Measurements from ENCODE around the gene ACP4.
"Not testable (repeated sequence)": the region's sequence is repeated elsewhere in the genome, so short reads cannot be mapped to it uniquely, and the experiment has no call there.

Gene ACP4

GRCh38 chr19:50772912-50773311 lies 17.3 kb upstream of the ACP4 start:
- H3K4me1 ChIP-seq (ENCODE audit: control insufficient read depth in 2 of 2, insufficient read depth in 2 of 2, low read length in 2 of 2); H3K27ac ChIP-seq (ENCODE audit: low read depth in 2 of 2, low read length in 2 of 2); H3K9ac ChIP-seq (ENCODE audit: low read depth in 1 of 2, low read length in 2 of 2); H3K36me3 ChIP-seq (ENCODE audit: control insufficient read depth in 2 of 2, insufficient read depth in 2 of 2, low read length in 2 of 2); H3K9me3 ChIP-seq (ENCODE audit: control insufficient read depth in 2 of 2, low read length in 2 of 2); H3K4me3 ChIP-seq (ENCODE audit: low read length in 2 of 2); H3K27me3 ChIP-seq (ENCODE audit: control insufficient read depth in 2 of 2, insufficient read depth in 2 of 2, low read length in 2 of 2): not testable (repeated sequence)

- not testable (repeated sequence) for H3K4me1 ChIP-seq (ENCODE audit: control insufficient read depth in 2 of 2, insufficient read depth in 2 of 2, low read length in 2 of 2); H3K4me3 ChIP-seq (ENCODE audit: low read length in 2 of 2); H3K36me3 ChIP-seq (ENCODE audit: control insufficient read depth in 2 of 2, insufficient read depth in 2 of 2, low read length in 2 of 2); H3K9me3 ChIP-seq (ENCODE audit: control insufficient read depth in 2 of 2, low read length in 2 of 2); H3K9ac ChIP-seq (ENCODE audit: low read depth in 1 of 2, low read length in 2 of 2); H3K27ac ChIP-seq (ENCODE audit: low read depth in 2 of 2, low read length in 2 of 2)
- peaks cover 10 to 11% of the 10 kb centered on the region in 2 donors for H3K27me3 ChIP-seq (ENCODE audit: control insufficient read depth in 2 of 2, insufficient read depth in 2 of 2, low read length in 2 of 2)
These were observed 16.8 kb upstream of the ACP4 start for GRCh38 chr19:50773454-50773853.

GRCh38 chr19:50776131-50776530 lies 14.1 kb upstream of the ACP4 start:
- no peak overlapping the region for H3K4me3 ChIP-seq (ENCODE audit: low read length in 2 of 2)
- peaks cover 34 to 35% of the 10 kb centered on the region in 2 donors for H3K27me3 ChIP-seq (ENCODE audit: control insufficient read depth in 2 of 2, insufficient read depth in 2 of 2, low read length in 2 of 2)
- no peaks in the 10 kb centered on the region for H3K36me3 ChIP-seq (ENCODE audit: control insufficient read depth in 2 of 2, insufficient read depth in 2 of 2, low read length in 2 of 2)
- H3K9me3 ChIP-seq (ENCODE audit: control insufficient read depth in 2 of 2, low read length in 2 of 2): peaks cover 0 to 2% of the 10 kb centered on the region in 2 donors
- no peak overlapping the region for H3K27ac ChIP-seq (ENCODE audit: low read depth in 2 of 2, low read length in 2 of 2)
- H3K9ac ChIP-seq (ENCODE audit: low read depth in 1 of 2, low read length in 2 of 2): no peak overlapping the region
- H3K4me1 ChIP-seq (ENCODE audit: control insufficient read depth in 2 of 2, insufficient read depth in 2 of 2, low read length in 2 of 2): no peaks in the 10 kb centered on the region

GRCh38 chr19:50777261-50777660 lies 13.0 kb upstream of the ACP4 start:
- no peak overlapping the region for H3K4me3 ChIP-seq (ENCODE audit: low read length in 2 of 2)
- no peaks in the 10 kb centered on the region for H3K4me1 ChIP-seq (ENCODE audit: control insufficient read depth in 2 of 2, insufficient read depth in 2 of 2, low read length in 2 of 2)
- peaks cover 0 to 2% of the 10 kb centered on the region in 2 donors for H3K9me3 ChIP-seq (ENCODE audit: control insufficient read depth in 2 of 2, low read length in 2 of 2)
- H3K9ac ChIP-seq (ENCODE audit: low read depth in 1 of 2, low read length in 2 of 2): no peak overlapping the region
- peaks cover 34 to 35% of the 10 kb centered on the region in 2 donors for H3K27me3 ChIP-seq (ENCODE audit: control insufficient read depth in 2 of 2, insufficient read depth in 2 of 2, low read length in 2 of 2)
- no peaks in the 10 kb centered on the region for H3K36me3 ChIP-seq (ENCODE audit: control insufficient read depth in 2 of 2, insufficient read depth in 2 of 2, low read length in 2 of 2)
- no peak overlapping the region for H3K27ac ChIP-seq (ENCODE audit: low read depth in 2 of 2, low read length in 2 of 2)

GRCh38 chr19:50777830-50778303 lies 12.3 kb upstream of the ACP4 start:
- no peaks in the 10 kb centered on the region for H3K4me1 ChIP-seq (ENCODE audit: control insufficient read depth in 2 of 2, insufficient read depth in 2 of 2, low read length in 2 of 2)
- H3K27ac ChIP-seq (ENCODE audit: low read depth in 2 of 2, low read length in 2 of 2): no peak overlapping the region
- no peaks in the 10 kb centered on the region for H3K36me3 ChIP-seq (ENCODE audit: control insufficient read depth in 2 of 2, insufficient read depth in 2 of 2, low read length in 2 of 2)
- H3K27me3 ChIP-seq (ENCODE audit: control insufficient read depth in 2 of 2, insufficient read depth in 2 of 2, low read length in 2 of 2): peaks cover 35 to 37% of the 10 kb centered on the region in 2 donors
- H3K9me3 ChIP-seq (ENCODE audit: control insufficient read depth in 2 of 2, low read length in 2 of 2): no peaks in the 10 kb centered on the region
- no peak overlapping the region for H3K9ac ChIP-seq (ENCODE audit: low read depth in 1 of 2, low read length in 2 of 2)
- H3K4me3 ChIP-seq (ENCODE audit: low read length in 2 of 2): no peak overlapping the region

- no peaks in the 10 kb centered on the region for H3K4me1 ChIP-seq (ENCODE audit: control insufficient read depth in 2 of 2, insufficient read depth in 2 of 2, low read length in 2 of 2)
- H3K36me3 ChIP-seq (ENCODE audit: control insufficient read depth in 2 of 2, insufficient read depth in 2 of 2, low read length in 2 of 2): no peaks in the 10 kb centered on the region
- no peak overlapping the region for H3K27ac ChIP-seq (ENCODE audit: low read depth in 2 of 2, low read length in 2 of 2)
- no peak overlapping the region for H3K4me3 ChIP-seq (ENCODE audit: low read length in 2 of 2)
- no peak overlapping the region for H3K9ac ChIP-seq (ENCODE audit: low read depth in 1 of 2, low read length in 2 of 2)
- no peaks in the 10 kb centered on the region for H3K9me3 ChIP-seq (ENCODE audit: control insufficient read depth in 2 of 2, low read length in 2 of 2)
- H3K27me3 ChIP-seq (ENCODE audit: control insufficient read depth in 2 of 2, insufficient read depth in 2 of 2, low read length in 2 of 2): peaks cover 35 to 37% of the 10 kb centered on the region in 2 donors
These were observed 11.2 kb upstream of the ACP4 start for GRCh38 chr19:50778906-50779430.

GRCh38 chr19:50779504-50780457 lies 10.4 kb upstream of the ACP4 start:
- H3K9ac ChIP-seq (ENCODE audit: low read depth in 1 of 2, low read length in 2 of 2): no peak overlapping the region
- no peaks in the 10 kb centered on the region for H3K4me1 ChIP-seq (ENCODE audit: control insufficient read depth in 2 of 2, insufficient read depth in 2 of 2, low read length in 2 of 2)
- no peaks in the 10 kb centered on the region for H3K9me3 ChIP-seq (ENCODE audit: control insufficient read depth in 2 of 2, low read length in 2 of 2)
- no peak overlapping the region for H3K4me3 ChIP-seq (ENCODE audit: low read length in 2 of 2)
- no peaks in the 10 kb centered on the region for H3K36me3 ChIP-seq (ENCODE audit: control insufficient read depth in 2 of 2, insufficient read depth in 2 of 2, low read length in 2 of 2)
- H3K27ac ChIP-seq (ENCODE audit: low read depth in 2 of 2, low read length in 2 of 2): no peak overlapping the region
- peaks cover 35 to 37% of the 10 kb centered on the region in 2 donors for H3K27me3 ChIP-seq (ENCODE audit: control insufficient read depth in 2 of 2, insufficient read depth in 2 of 2, low read length in 2 of 2)

GRCh38 chr19:50780753-50781435 lies 9.3 kb upstream of the ACP4 start:
- Histone ChIP-seq H3K27me3 (ENCODE audit: control insufficient read depth in 2 of 2, insufficient read depth in 2 of 2, low read length in 2 of 2) (peaks cover 35 to 37% of the 10 kb centered on the region in 2 donors), H3K27ac (ENCODE audit: low read depth in 2 of 2, low read length in 2 of 2) (no peak overlapping the region)

GRCh38 chr19:50783848-50784152 lies 6.4 kb upstream of the ACP4 start:
- H3K9ac ChIP-seq (ENCODE audit: low read depth in 1 of 2, low read length in 2 of 2); H3K27ac ChIP-seq (ENCODE audit: low read depth in 2 of 2, low read length in 2 of 2); H3K36me3 ChIP-seq (ENCODE audit: control insufficient read depth in 2 of 2, insufficient read depth in 2 of 2, low read length in 2 of 2); H3K4me1 ChIP-seq (ENCODE audit: control insufficient read depth in 2 of 2, insufficient read depth in 2 of 2, low read length in 2 of 2); H3K9me3 ChIP-seq (ENCODE audit: control insufficient read depth in 2 of 2, low read length in 2 of 2); H3K4me3 ChIP-seq (ENCODE audit: low read length in 2 of 2): not testable (repeated sequence)
- peaks cover 21 to 25% of the 10 kb centered on the region in 2 donors for H3K27me3 ChIP-seq (ENCODE audit: control insufficient read depth in 2 of 2, insufficient read depth in 2 of 2, low read length in 2 of 2)

More at GRCh38 chr19:50780753-50781435, 9.3 kb upstream of the ACP4 start:
- Histone ChIP-seq H3K4me3 (ENCODE audit: low read length in 2 of 2) (no peak overlapping the region), H3K4me1 (ENCODE audit: control insufficient read depth in 2 of 2, insufficient read depth in 2 of 2, low read length in 2 of 2) (no peaks in the 10 kb centered on the region), H3K9me3 (ENCODE audit: control insufficient read depth in 2 of 2, low read length in 2 of 2) (no peaks in the 10 kb centered on the region), H3K9ac (ENCODE audit: low read depth in 1 of 2, low read length in 2 of 2) (no peak overlapping the region), H3K36me3 (ENCODE audit: control insufficient read depth in 2 of 2, insufficient read depth in 2 of 2, low read length in 2 of 2) (no peaks in the 10 kb centered on the region)

- Histone ChIP-seq H3K9ac (ENCODE audit: low read depth in 1 of 2, low read length in 2 of 2) (no peak overlapping the region), H3K27ac (ENCODE audit: low read depth in 2 of 2, low read length in 2 of 2) (no peak overlapping the region), H3K9me3 (ENCODE audit: control insufficient read depth in 2 of 2, low read length in 2 of 2) (no peaks in the 10 kb centered on the region), H3K4me3 (ENCODE audit: low read length in 2 of 2) (no peak overlapping the region), H3K27me3 (ENCODE audit: control insufficient read depth in 2 of 2, insufficient read depth in 2 of 2, low read length in 2 of 2) (peaks cover 12 to 17% of the 10 kb centered on the region in 2 donors), H3K4me1 (ENCODE audit: control insufficient read depth in 2 of 2, insufficient read depth in 2 of 2, low read length in 2 of 2) (no peaks in the 10 kb centered on the region), H3K36me3 (ENCODE audit: control insufficient read depth in 2 of 2, insufficient read depth in 2 of 2, low read length in 2 of 2) (no peaks in the 10 kb centered on the region)
These were observed 5.5 kb upstream of the ACP4 start for GRCh38 chr19:50784710-50785109.

Measured in mucosa of rectum (tissue), 2 donors.